HG02981 (cell line): ENCODE results near the gene KATNAL1.
"Not testable (repeated sequence)": the region's sequence is repeated elsewhere in the genome, so short reads cannot be mapped to it uniquely, and the experiment has no call there.

Experiments
- ATAC-seq: cut with Tn5 transposase; IDR thresholded peaks from one replicate; pipeline ENCODE4 v1.9.1; 2021; ENCODE audit warnings: mild to moderate bottlenecking, moderate library complexity; ENCODE audit not compliant: unreplicated experiment

KATNAL1 gene

GRCh38 chr13:30222254-30222653, 85.1 kb downstream of the KATNAL1 start:
- ATAC-seq, result no peak

GRCh38 chr13:30216111-30216510, 91.2 kb downstream of the KATNAL1 start:
- ATAC-seq, result no peak

- ATAC-seq, result no peak
Measured at GRCh38 chr13:30212256-30212655, 95.1 kb downstream of the KATNAL1 start.

- ATAC-seq, result no peak
Measured at GRCh38 chr13:30211745-30212144, 95.6 kb downstream of the KATNAL1 start.

- ATAC-seq, result no peak
Measured at GRCh38 chr13:30204564-30204963, 102.8 kb downstream of the KATNAL1 start.

GRCh38 chr13:30196025-30196424, 111.3 kb downstream of the KATNAL1 start:
- ATAC-seq, result no peak

- ATAC-seq, result no peak
Measured at GRCh38 chr13:30194906-30195305, 112.4 kb downstream of the KATNAL1 start.

- ATAC-seq, result no peak
Measured at GRCh38 chr13:30193279-30194234, 113.8 kb downstream of the KATNAL1 start.

GRCh38 chr13:30192320-30193093, 114.8 kb downstream of the KATNAL1 start:
- ATAC-seq, result no peak

- no peak for ATAC-seq
Measured at GRCh38 chr13:30191491-30192100, 115.8 kb downstream of the KATNAL1 start.

GRCh38 chr13:30186634-30187415, 120.5 kb downstream of the KATNAL1 start:
- no peak for ATAC-seq

GRCh38 chr13:30181888-30182651, 125.3 kb downstream of the KATNAL1 start:
- ATAC-seq, result no peak

- ATAC-seq, result no peak
Measured at GRCh38 chr13:30179597-30180276, 127.6 kb downstream of the KATNAL1 start.

- no peak for ATAC-seq
Measured at GRCh38 chr13:30178976-30179375, 128.4 kb downstream of the KATNAL1 start.

- ATAC-seq, result no peak
Measured at GRCh38 chr13:30175166-30175565, 132.2 kb downstream of the KATNAL1 start.

- ATAC-seq, result not testable (repeated sequence)
Measured at GRCh38 chr13:30174250-30174649, 133.1 kb downstream of the KATNAL1 start.

- ATAC-seq, result no peak
Measured at GRCh38 chr13:30173303-30173610, 134.1 kb downstream of the KATNAL1 start.

- no peak for ATAC-seq
Measured at GRCh38 chr13:30172593-30173302, 134.6 kb downstream of the KATNAL1 start.

- no peak for ATAC-seq
Measured at GRCh38 chr13:30170569-30170968, 136.8 kb downstream of the KATNAL1 start.
